ENCODE data around the gene SYT2. TPM values are rescaled to one million over a fixed set of nuclear protein-coding genes. Genes with fewer than 3 reads are reported as not detected.

Gene SYT2
- total and polyA plus RNA-seq, 3 donors from 2014 or later: 2.0 to 7.2 (median 2.1) TPM

- WGBS, 2 donors: 92 to 93% methylated on average over 3 of the region's 3 CpGs
- DNase-seq: no peak
- Histone ChIP-seq H3K4me1 (no peaks in the 10 kb centered on the region), H3K4me3 (no peak overlapping the region), H3K27ac (no peak overlapping the region), H3K9me3 (no peaks in the 10 kb centered on the region), H3K27me3 (no peaks in the 10 kb centered on the region), H3K36me3 (ENCODE audit: low read depth, missing control alignments) (no peaks in the 10 kb centered on the region)
- intact Hi-C loops (cut with DNase I; ENCODE audit: low total_unique reads): no loop called here
- no peak for TF ChIP-seq POLR2A (IDR thresholded peaks at IDR 0.05)
- TF ChIP-seq CTCF (IDR thresholded peaks at IDR 0.05): no peak
Measured at GRCh38 chr1:202701200-202701599, 9.1 kb downstream of the SYT2 start.

GRCh38 chr1:202700061-202700460 lies 10.2 kb downstream of the SYT2 start:
- no peak overlapping the region for H3K27ac ChIP-seq
- H3K36me3 ChIP-seq (ENCODE audit: low read depth, missing control alignments): no peaks in the 10 kb centered on the region
- TF ChIP-seq CTCF (IDR thresholded peaks at IDR 0.05): no peak
- no peak for TF ChIP-seq POLR2A (IDR thresholded peaks at IDR 0.05)
- H3K4me3 ChIP-seq: no peak overlapping the region
- no peak for DNase-seq
- 82 to 85% methylated on average over 5 of the region's 5 CpGs for WGBS, 2 donors
- H3K9me3 ChIP-seq: no peaks in the 10 kb centered on the region
- H3K27me3 ChIP-seq: no peaks in the 10 kb centered on the region
- intact Hi-C loops (cut with DNase I; ENCODE audit: low total_unique reads): no loop called here
- no peaks in the 10 kb centered on the region for H3K4me1 ChIP-seq

GRCh38 chr1:202698276-202698675 lies 12.0 kb downstream of the SYT2 start:
- H3K27me3 ChIP-seq: no peaks in the 10 kb centered on the region
- no peak overlapping the region for H3K27ac ChIP-seq
- TF ChIP-seq CTCF (IDR thresholded peaks at IDR 0.05) (no peak), POLR2A (IDR thresholded peaks at IDR 0.05) (no peak)
- intact Hi-C loops (cut with DNase I; ENCODE audit: low total_unique reads): no loop called here
- DNase-seq: no peak
- H3K4me1 ChIP-seq: no peaks in the 10 kb centered on the region
- H3K9me3 ChIP-seq: no peaks in the 10 kb centered on the region
- WGBS, 2 donors: 87 to 89% methylated on average over 7 to 8 of the region's 8 CpGs
- no peaks in the 10 kb centered on the region for H3K36me3 ChIP-seq (ENCODE audit: low read depth, missing control alignments)
- no peak overlapping the region for H3K4me3 ChIP-seq

- Histone ChIP-seq H3K4me1 (no peaks in the 10 kb centered on the region), H3K27ac (no peak overlapping the region), H3K9me3 (no peaks in the 10 kb centered on the region), H3K36me3 (ENCODE audit: low read depth, missing control alignments) (no peaks in the 10 kb centered on the region), H3K4me3 (no peak overlapping the region), H3K27me3 (no peaks in the 10 kb centered on the region)
- intact Hi-C loops (cut with DNase I; ENCODE audit: low total_unique reads): no loop called here
- DNase-seq: no peak
- whole genome bisulfite sequencing, 2 donors: 89% methylated on average over 6 of the region's 6 CpGs
- TF ChIP-seq CTCF (IDR thresholded peaks at IDR 0.05): no peak
- TF ChIP-seq POLR2A (IDR thresholded peaks at IDR 0.05): no peak
Measured at GRCh38 chr1:202697038-202697437, 13.2 kb downstream of the SYT2 start.

- Histone ChIP-seq H3K36me3 (ENCODE audit: low read depth, missing control alignments) (no peaks in the 10 kb centered on the region), H3K4me3 (no peak overlapping the region), H3K27me3 (no peaks in the 10 kb centered on the region), H3K27ac (no peak overlapping the region), H3K4me1 (no peaks in the 10 kb centered on the region), H3K9me3 (no peaks in the 10 kb centered on the region)
- intact Hi-C loops (cut with DNase I; ENCODE audit: low total_unique reads): no loop called here
- DNase-seq: no peak
- 79 to 84% methylated on average over 3 to 5 of the region's 5 CpGs for WGBS, 2 donors
- no peak for TF ChIP-seq POLR2A (IDR thresholded peaks at IDR 0.05)
- no peak for TF ChIP-seq CTCF (IDR thresholded peaks at IDR 0.05)
Measured at GRCh38 chr1:202694314-202694713, 15.9 kb downstream of the SYT2 start.
